HCT116 (cell line): ENCODE data around the gene MAFG. TPM values are rescaled to one million over a fixed set of nuclear protein-coding genes. Genes with fewer than 3 reads are reported as not detected.

Experiments used
- ATAC-seq: fragments of 200-7000 bp; cut with Tn5 transposase; 2 replicates; pipeline ENCODE4 v1.9.1; 2020; ENCODE audit warnings: mild to moderate bottlenecking, moderate library complexity
- BruUV-seq: library from RNA; stranded (reverse); fragments of 400-500 nt; replicated peaks from 2 replicates; lab custom pipeline; 2021; lab: Mats Ljungman, UMichigan
- CTCF ChIA-PET: fragments of 300-600 bp; sonication (Branson Sonifier 250); formaldehyde crosslinking; loops from one replicate; lab custom pipeline; 2021; ENCODE audit warnings: antibody characterized with exemption; lab: Charles Lee
- POLR2A ChIA-PET: fragments of 300-600, 350-600 bp; sonication (Branson Sonifier 250); formaldehyde crosslinking; loops from one replicate; lab custom pipeline; 2021; ENCODE audit warnings: antibody characterized with exemption; lab: Charles Lee
- RAD21 ChIA-PET, 2 experiments: fragments of 300-600 bp; sonication (Branson Sonifier 250); formaldehyde crosslinking; loops; one replicate each; lab custom pipeline; 2023; ENCODE audit warnings: low total read pairs in 2 of 2; ENCODE audit not compliant: uncharacterized antibody in 2 of 2, unreplicated experiment in 2 of 2, low non-redundant PET in 1 of 2; lab: Charles Lee
- DNase-seq: peaks from one replicate; pipeline ENCODE4 v3.0.0-alpha.2; 2010; ENCODE audit warnings: low read depth, low spot score
- H2AFZ ChIP-seq: fragments of 200-600 bp; shearing (Covaris generic), sonication (generic); 2 replicates; pipeline ENCODE4 v1.6.1; 2017; ENCODE audit warnings: low read depth, mixed run types, mixed read lengths, antibody characterized with exemption, low read length; ENCODE audit not compliant: poor library complexity, severe bottlenecking
- H3K27ac ChIP-seq: 2 replicates; pipeline ENCODE4 v1.5.1; 2012; ENCODE audit warnings: low read depth, low read length
- H3K27me3 ChIP-seq: fragments of 200-600 bp; sonication (generic); 2 replicates; pipeline ENCODE4 v1.6.1; 2016; ENCODE audit warnings: mixed run types, low read length, mixed read lengths; ENCODE audit not compliant: insufficient read depth
- H3K36me3 ChIP-seq, 2 experiments: fragments of 200-500 bp in 1 of 2; fragments of 200-600 bp in 1 of 2; sonication (Bioruptor generic) in 1 of 2; sonication (generic) in 1 of 2; 2 replicates each; pipeline versions ENCODE4 v1.5.1 to v1.6.1; 2014 to 2016; ENCODE audit warnings: low read length in 2 of 2, inconsistent platforms in 1 of 2, mixed read lengths in 1 of 2, mixed run types in 1 of 2; ENCODE audit not compliant: insufficient read depth in 2 of 2, control insufficient read depth in 1 of 2
- H3K4me1 ChIP-seq, 2 experiments: fragments of 200-600 bp in 1 of 2; sonication (generic) in 1 of 2; 2 replicates each; pipeline versions ENCODE4 v1.5.1 to v1.6.1; 2012 to 2017; ENCODE audit warnings: low read length in 2 of 2, inconsistent platforms in 1 of 2, mild to moderate bottlenecking in 1 of 2, mixed read lengths in 1 of 2, mixed run types in 1 of 2, moderate library complexity in 1 of 2; ENCODE audit not compliant: insufficient read depth in 2 of 2, control insufficient read depth in 1 of 2
- H3K4me2 ChIP-seq: fragments of 200-600 bp; sonication (generic); 2 replicates; pipeline ENCODE4 v1.6.1; 2017; ENCODE audit warnings: mixed run types, low read length, mixed read lengths
- H3K4me3 ChIP-seq, 2 experiments: fragments of 200-600 bp in 1 of 2; sonication (generic) in 1 of 2; replicated peaks in 1 of 2; 2 replicates each; pipeline ENCODE4 v1.5.1; 2011 to 2016; ENCODE audit warnings: low read length in 2 of 2, control low read depth in 1 of 2, low read depth in 1 of 2, mild to moderate bottlenecking in 1 of 2, mixed read lengths in 1 of 2, mixed run types in 1 of 2
- H3K79me2 ChIP-seq: fragments of 200-600 bp; sonication (generic); 2 replicates; pipeline ENCODE4 v1.6.1; 2017; ENCODE audit warnings: mild to moderate bottlenecking, mixed run types, low read length, moderate library complexity, mixed read lengths; ENCODE audit not compliant: insufficient read depth
- H3K9ac ChIP-seq: fragments of 200-600 bp; sonication (generic); 2 replicates; pipeline ENCODE4 v1.6.1; 2016; ENCODE audit warnings: low read length, mixed read lengths
- H3K9me2 ChIP-seq: fragments of 200-600 bp; sonication (generic), shearing (Covaris generic); 2 replicates; pipeline ENCODE4 v1.6.1; 2017; ENCODE audit warnings: mixed run types, mild to moderate bottlenecking, moderate library complexity; ENCODE audit not compliant: insufficient read depth
- H3K9me3 ChIP-seq, 2 experiments: fragments of 200-500 bp in 1 of 2; fragments of 200-600 bp in 1 of 2; sonication (Bioruptor generic) in 1 of 2; sonication (generic) in 1 of 2; 2 replicates each; pipeline ENCODE4 v1.6.1; 2014 to 2017; ENCODE audit warnings: low read length in 2 of 2, mixed read lengths in 2 of 2, inconsistent platforms in 1 of 2, low read depth in 1 of 2, mild to moderate bottlenecking in 1 of 2, mixed run types in 1 of 2, moderate library complexity in 1 of 2; ENCODE audit not compliant: control insufficient read depth in 1 of 2, insufficient read depth in 1 of 2
- H4K20me1 ChIP-seq: fragments of 200-600 bp; sonication (generic), shearing (Covaris generic); 2 replicates; pipeline ENCODE4 v1.6.1; 2017; ENCODE audit warnings: mixed run types, mild to moderate bottlenecking, moderate library complexity; ENCODE audit not compliant: insufficient read depth
- CBX3 ChIP-seq: IDR thresholded peaks from 2 replicates; pipeline ENCODE4 v1.6.1; 2012; ENCODE audit warnings: low read depth
- CTCF ChIP-seq, 3 experiments: fragments of 200-600 bp in 1 of 3; sonication (generic) in 1 of 3; IDR thresholded peaks in 2 of 3; conservative IDR thresholded peaks in 1 of 3; 2 replicates each; pipeline ENCODE4 v1.5.1; 2012 to 2017; ENCODE audit warnings: low read depth in 2 of 3, low read length in 2 of 3, antibody characterized with exemption in 1 of 3, borderline replicate concordance in 1 of 3, control low read depth in 1 of 3, mild to moderate bottlenecking in 1 of 3, mixed read lengths in 1 of 3, mixed run types in 1 of 3, moderate library complexity in 1 of 3; ENCODE audit not compliant: insufficient read depth in 1 of 3
- EZH2 ChIP-seq: fragments of 200-600 bp; sonication (generic); IDR thresholded peaks from 2 replicates; pipeline ENCODE4 v1.6.1; 2017; ENCODE audit warnings: antibody characterized with exemption, mixed run types
- MAX ChIP-seq: IDR thresholded peaks from 2 replicates; pipeline ENCODE4 v1.6.1; 2012
- POLR2AphosphoS5 ChIP-seq: IDR thresholded peaks from 2 replicates; pipeline ENCODE4 v1.6.1; 2011; ENCODE audit warnings: mild to moderate bottlenecking, low read depth, low read length, moderate library complexity
- RAD21 ChIP-seq: IDR thresholded peaks from 2 replicates; pipeline ENCODE4 v1.6.1; 2012; ENCODE audit warnings: low read depth, mild to moderate bottlenecking
- SP1 ChIP-seq: IDR thresholded peaks from 2 replicates; pipeline ENCODE4 v1.6.1; 2012; ENCODE audit warnings: low read depth
- SRF ChIP-seq: IDR thresholded peaks from 2 replicates; pipeline ENCODE4 v1.6.1; 2012; ENCODE audit warnings: low read depth
- TCF7L2 ChIP-seq: IDR thresholded peaks from 2 replicates; pipeline ENCODE4 v1.7.0; 2011; ENCODE audit warnings: borderline replicate concordance, inconsistent platforms; ENCODE audit not compliant: insufficient read depth, insufficient read length; ENCODE audit errors: extremely low read depth
- ZFX ChIP-seq: fragments of 450-650 bp; IDR thresholded peaks from 2 replicates; pipeline ENCODE4 v1.6.1; 2017
- ZNF274 ChIP-seq: fragments of 200-500 bp; sonication (Bioruptor generic); IDR thresholded peaks from 2 replicates; pipeline ENCODE4 v1.6.1; 2014; ENCODE audit warnings: mild to moderate bottlenecking, low read depth, low read length, inconsistent platforms
- intact Hi-C: fragments of 100-400 bp; cut with micrococcal nuclease; formaldehyde crosslinking; loops from 2 replicates; pipeline ENCODE4 v1.10.0; 2022
- total RNA-seq: library from RNA; stranded (reverse); gene quantifications from one replicate; pipeline ENCODE4 v1.2.1, GENCODE V29; 2021; ENCODE audit not compliant: unreplicated experiment

The MAFG gene
- total RNA-seq, 1 experiment from 2014 or later, result 46.8 TPM

GRCh38 chr17:81964081-81964849, 36.7 kb upstream of the MAFG start:
- TF ChIP-seq SRF (no peak), MAX (no peak), SP1 (no peak)
- TF ChIP-seq, all 23 proteins: peak for 0
- H3K4me1 ChIP-seq, result peaks cover 28 to 40% of the 10 kb centered on the region in 2 experiments
- no TSS peak for BruUV-seq
- DNase-seq, result no peak
- H3K4me2 ChIP-seq, result no peak overlapping the region
- no peaks in the 10 kb centered on the region for H3K36me3 ChIP-seq
- intact Hi-C loops, result no loop called here
- ChIA-PET CTCF (interaction anchor here (1.4 kb wide), 1 partner anchor 56 kb away, joined by 3 read pairs; no protein-coding TSS in a partner anchor), POLR2A (no interaction called here), RAD21 (no interaction called here)
- no peaks in the 10 kb centered on the region for H3K27me3 ChIP-seq
- no peak overlapping the region for H3K4me3 ChIP-seq
- H3K9ac ChIP-seq, result no peak overlapping the region
- H3K27ac ChIP-seq, result no peak overlapping the region
- no peaks in the 10 kb centered on the region for H4K20me1 ChIP-seq
- H2AFZ ChIP-seq, result no peak overlapping the region
- no peak for ATAC-seq
- H3K9me2 ChIP-seq, result no peaks in the 10 kb centered on the region
- no peaks in the 10 kb centered on the region for H3K9me3 ChIP-seq
- H3K79me2 ChIP-seq, result no peaks in the 10 kb centered on the region

GRCh38 chr17:81962499-81963441, 35.2 kb upstream of the MAFG start:
- ChIA-PET POLR2A (no interaction called here), RAD21 (no interaction called here), CTCF (interaction anchor here (1.4 to 1.6 kb wide), 3 partner anchors 57 to 60 kb away, joined by 3 to 7 read pairs (median 3); partner anchors contain the start of genes CENPX and LRRC45)
- H3K27ac ChIP-seq, result no peak overlapping the region
- H2AFZ ChIP-seq, result no peak overlapping the region
- H3K27me3 ChIP-seq, result no peaks in the 10 kb centered on the region
- intact Hi-C loops, result no loop called here
- no peaks in the 10 kb centered on the region for H3K9me2 ChIP-seq
- no peaks in the 10 kb centered on the region for H3K36me3 ChIP-seq
- no peak overlapping the region for H3K4me2 ChIP-seq
- H3K4me1 ChIP-seq, result peaks cover 19 to 29% of the 10 kb centered on the region in 2 experiments
- ATAC-seq (no peak), DNase-seq (no peak)
- no peak overlapping the region for H3K4me3 ChIP-seq
- no peaks in the 10 kb centered on the region for H3K9me3 ChIP-seq
- no peak overlapping the region for H3K9ac ChIP-seq
- BruUV-seq, result no TSS peak
- H3K79me2 ChIP-seq, result no peaks in the 10 kb centered on the region
- H4K20me1 ChIP-seq, result no peaks in the 10 kb centered on the region
- TF ChIP-seq POLR2AphosphoS5 (no peak), TCF7L2 (no peak), CTCF (IDR thresholded peaks at IDR 0.05 in 2 of 3, conservative IDR thresholded peaks at IDR 0.05 in 1 of 3; ENCODE audit: borderline replicate concordance in 1 of 3, insufficient read depth in 1 of 3, low read depth in 2 of 3, low read length in 2 of 3) (no peak), ZNF274 (no peak), RAD21 (no peak), ZFX (no peak), CBX3 (no peak), EZH2 (no peak)
